Stimulated activated CD8-positive, alpha-beta memory T cell treated with anti-CD3 and anti-CD28 coated beads, Interleukin-7, amount 100 ng/mL, for 1 hour (primary cell): Measurements from ENCODE around the gene RARA.
"Not testable (repeated sequence)": the region's sequence is repeated elsewhere in the genome, so short reads cannot be mapped to it uniquely, and the experiment has no call there.

Experiments
- DNase-seq, 2 donors: peaks; one replicate each; pipeline ENCODE4 v3.0.0-alpha.2; 2020; ENCODE audit warnings: low read depth in 2 of 2

RARA gene

GRCh38 chr17:40297511-40297910 is 11.5 kb upstream of the RARA start:
- no peak for DNase-seq

- no peak for DNase-seq
These were observed 10.3 kb upstream of the RARA start for GRCh38 chr17:40298726-40299125.

- DNase-seq = not testable (repeated sequence)
These were observed 9.7 kb upstream of the RARA start for GRCh38 chr17:40299159-40299757.

- DNase-seq = no peak
These were observed 7.7 kb upstream of the RARA start for GRCh38 chr17:40301315-40301714.

- DNase-seq = no peak
These were observed 5.8 kb upstream of the RARA start for GRCh38 chr17:40303009-40303657.

- no peak for DNase-seq
These were observed 5.0 kb upstream of the RARA start for GRCh38 chr17:40303708-40304551.

- not testable (repeated sequence) for DNase-seq
These were observed 4.5 kb upstream of the RARA start for GRCh38 chr17:40304552-40304863.

- not testable (repeated sequence) for DNase-seq
These were observed 4.1 kb upstream of the RARA start for GRCh38 chr17:40304866-40305265.

- DNase-seq = no peak
These were observed 2.6 kb upstream of the RARA start for GRCh38 chr17:40306395-40306794.

GRCh38 chr17:40307001-40307730 is 1.8 kb upstream of the RARA start:
- no peak for DNase-seq

- DNase-seq = no peak
These were observed 1.2 kb upstream of the RARA start for GRCh38 chr17:40307740-40308239.

- no peak for DNase-seq
These were observed 1.1 kb downstream of the RARA start for GRCh38 chr17:40309949-40310510.

- no peak for DNase-seq
These were observed 2.0 kb downstream of the RARA start for GRCh38 chr17:40310882-40311391.

GRCh38 chr17:40311575-40311974 is 2.6 kb downstream of the RARA start:
- DNase-seq = no peak

- no peak for DNase-seq
These were observed 3.3 kb downstream of the RARA start for GRCh38 chr17:40312131-40312731.

- no peak for DNase-seq
These were observed 4.1 kb downstream of the RARA start for GRCh38 chr17:40312893-40313667.

GRCh38 chr17:40313668-40314583 is 4.9 kb downstream of the RARA start:
- DNase-seq = no peak

- DNase-seq = peak; percentile 79 to 82
These were observed 5.6 kb downstream of the RARA start for GRCh38 chr17:40314584-40314956.

- no peak for DNase-seq
These were observed 6.2 kb downstream of the RARA start for GRCh38 chr17:40315206-40315605.
